Activated CD8-positive, alpha-beta memory T cell treated with anti-CD3 and anti-CD28 coated beads, Interleukin-2, amount 50 U/mL, for 1 hour (primary cell): ENCODE measurements around the gene ITPRID1.

ENCODE experiments used
- DNase-seq: peaks from one replicate; pipeline ENCODE4 v3.0.0-alpha.2; 2020; ENCODE audit errors: extremely low read depth

Gene ITPRID1

GRCh38 chr7:31633894-31634494, 120.1 kb downstream of the ITPRID1 start:
- DNase-seq = no peak

- DNase-seq = no peak
Observed at GRCh38 chr7:31640381-31640780, 126.5 kb downstream of the ITPRID1 start.

GRCh38 chr7:31642681-31643115, 128.8 kb downstream of the ITPRID1 start:
- DNase-seq = no peak

- no peak for DNase-seq
Observed at GRCh38 chr7:31646942-31647341, 133.1 kb downstream of the ITPRID1 start.

- DNase-seq = no peak
Observed at GRCh38 chr7:31647511-31647910, 133.6 kb downstream of the ITPRID1 start.

GRCh38 chr7:31648288-31648687, 134.4 kb downstream of the ITPRID1 start:
- no peak for DNase-seq

GRCh38 chr7:31648880-31649279, 135.0 kb downstream of the ITPRID1 start:
- no peak for DNase-seq

- DNase-seq = no peak
Observed at GRCh38 chr7:31651234-31652062, 137.6 kb downstream of the ITPRID1 start.

- DNase-seq = no peak
Observed at GRCh38 chr7:31652063-31652326, 138.1 kb downstream of the ITPRID1 start.

GRCh38 chr7:31663072-31663471, 149.2 kb downstream of the ITPRID1 start:
- DNase-seq = no peak

- no peak for DNase-seq
Observed at GRCh38 chr7:31664890-31665289, 151.0 kb downstream of the ITPRID1 start.

- no peak for DNase-seq
Observed at GRCh38 chr7:31665546-31665945, 151.7 kb downstream of the ITPRID1 start.

- no peak for DNase-seq
Observed at GRCh38 chr7:31669461-31669860, 155.6 kb downstream of the ITPRID1 start.

- DNase-seq = no peak
Observed at GRCh38 chr7:31679574-31680305, 165.8 kb downstream of the ITPRID1 start.

GRCh38 chr7:31683445-31684225, 169.7 kb downstream of the ITPRID1 start:
- no peak for DNase-seq

GRCh38 chr7:31687024-31687748, 173.3 kb downstream of the ITPRID1 start, which contains the start of gene PPP1R17:
TSS of gene PPP1R17 (plus strand) at chr7:31687215. CDS start at chr7:31692442, 5,227 bp downstream.
- DNase-seq = no peak

- no peak for DNase-seq
Observed at GRCh38 chr7:31688372-31688771, 174.5 kb downstream of the ITPRID1 start.

GRCh38 chr7:31688996-31689395, 175.1 kb downstream of the ITPRID1 start:
- DNase-seq = no peak

GRCh38 chr7:31690935-31691334, 177.0 kb downstream of the ITPRID1 start:
- no peak for DNase-seq

- no peak for DNase-seq
Observed at GRCh38 chr7:31692451-31692850, 178.6 kb downstream of the ITPRID1 start.

- DNase-seq = no peak
Observed at GRCh38 chr7:31692871-31693270, 179.0 kb downstream of the ITPRID1 start.
